Lung (tissue), 12 donors: ENCODE measurements around the gene MRPS25. TPM values are rescaled to one million over a fixed set of nuclear protein-coding genes. Genes with fewer than 3 reads are reported as not detected.

Experiments
- ATAC-seq: fragments of 200-7000 bp; cut with Tn5 transposase; one replicate; pipeline ENCODE4 v1.9.1; 2020; ENCODE audit warnings: moderate number of reproducible peaks; ENCODE audit not compliant: insufficient read depth, low FRiP score
- DNase-seq, 3 donors: peaks; one replicate each; pipeline ENCODE4 v3.0.0-alpha.2; 2013 to 2017
- H3K27ac ChIP-seq, 2 donors: one replicate each; pipeline ENCODE4 v1.5.1; 2013; ENCODE audit warnings: mild to moderate bottlenecking in 2 of 2, moderate library complexity in 2 of 2, control low read depth in 1 of 2, inconsistent platforms in 1 of 2, low read depth in 1 of 2, low read length in 1 of 2
- H3K27me3 ChIP-seq, 3 donors: one replicate each; pipeline ENCODE4 v1.5.1; 2013; ENCODE audit warnings: low read length in 2 of 3; ENCODE audit not compliant: control insufficient read depth in 3 of 3, insufficient read depth in 3 of 3
- H3K36me3 ChIP-seq, 4 donors: one replicate each; pipeline ENCODE4 v1.5.1; 2013; ENCODE audit warnings: low read length in 4 of 4, mild to moderate bottlenecking in 1 of 4, moderate library complexity in 1 of 4; ENCODE audit not compliant: control insufficient read depth in 4 of 4, insufficient read depth in 4 of 4
- H3K4me1 ChIP-seq, 5 donors: one replicate each; pipeline ENCODE4 v1.5.1; 2013; ENCODE audit warnings: low read length in 5 of 5, mild to moderate bottlenecking in 2 of 5, moderate library complexity in 1 of 5; ENCODE audit not compliant: control insufficient read depth in 5 of 5, insufficient read depth in 5 of 5
- H3K4me3 ChIP-seq: one replicate; pipeline ENCODE4 v1.5.1; 2013; ENCODE audit warnings: mild to moderate bottlenecking, control low read depth, moderate library complexity
- H3K9ac ChIP-seq, 2 donors: one replicate each; pipeline ENCODE4 v1.5.1; 2013; ENCODE audit warnings: low read length in 2 of 2, control low read depth in 1 of 2; ENCODE audit not compliant: insufficient read depth in 1 of 2
- H3K9me3 ChIP-seq, 4 donors: one replicate each; pipeline ENCODE4 v1.5.1; 2013; ENCODE audit warnings: low read length in 3 of 4, mild to moderate bottlenecking in 1 of 4, moderate library complexity in 1 of 4; ENCODE audit not compliant: control insufficient read depth in 4 of 4, insufficient read depth in 3 of 4
- WGBS, 2 donors: extraction: QIAGEN DNeasy Blood & Tissue Kit; methylation state at CpG; one replicate each; pipeline ENCODE4 v1.1.7; 2013; 5-methylcytosine and 5-hydroxymethylcytosine counted together
- polyA plus RNA-seq, 2 donors: library from polyadenylated mRNA; stranded (reverse); fragments of 200-250 nt; gene quantifications; one replicate each; pipeline ENCODE4 v1.2.1, GENCODE V29; 2013
- total RNA-seq, 2 donors: library from RNA; depleted of rRNA in 1 of 2; stranded (reverse); fragments of >200 nt in 1 of 2; gene quantifications; one replicate each; pipeline ENCODE4 v1.2.1, GENCODE V29; 2014 to 2021
- TF ChIP-seq, protein P1 (sequence below): IDR thresholded peaks from 2 replicates; pipeline ENCODE4 v1.5.1; 2012; ENCODE audit warnings: mild to moderate bottlenecking; ENCODE audit errors: control extremely low read depth, extremely low read depth
- donor health status: control.
- donor health status: control.
- donor health status: Bipolar disorder and iron deficiency.
- donor health status: healthy.
- donor health status: DM: yes; HTN: yes; CAD: no.

MRPS25 gene
- total and polyA plus RNA-seq, 4 donors = 19.9 to 71.5 (median 57.5) TPM

DNA sequence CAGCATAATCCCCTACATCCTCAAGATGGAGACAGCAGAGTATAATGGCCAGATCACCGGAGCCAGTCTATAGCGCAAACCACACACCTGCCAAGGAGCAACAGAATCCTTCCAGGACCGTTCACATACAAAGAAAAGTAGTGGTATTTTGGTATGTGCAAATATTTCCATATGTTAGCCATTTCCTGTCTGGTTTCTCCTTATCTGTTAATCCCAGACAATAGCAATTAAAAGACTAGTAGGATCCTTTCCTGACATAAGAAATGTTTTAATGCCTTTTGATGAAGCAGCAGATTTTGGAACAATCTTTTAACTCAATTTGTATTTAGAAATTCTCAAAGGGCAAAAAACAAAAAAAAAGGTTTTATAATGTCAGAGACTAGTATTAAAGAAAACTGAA, 22.2 kb downstream of the MRPS25 start:
- Histone ChIP-seq H3K27me3 (no peaks in the 10 kb centered on the region), H3K36me3 (peaks cover 26 to 51% (median 40%) of the 10 kb centered on the region in 4 donors), H3K9me3 (no peaks in the 10 kb centered on the region), H3K4me3 (no peak overlapping the region), H3K27ac (no peak overlapping the region), H3K4me1 (peaks cover 2 to 22% (median 11%) of the 10 kb centered on the region in 5 donors), H3K9ac (no peak overlapping the region)
- peak in 2 of 3 donors; percentile 26 to 35 for DNase-seq
- ATAC-seq = no peak
- TF ChIP-seq, protein P1, sequence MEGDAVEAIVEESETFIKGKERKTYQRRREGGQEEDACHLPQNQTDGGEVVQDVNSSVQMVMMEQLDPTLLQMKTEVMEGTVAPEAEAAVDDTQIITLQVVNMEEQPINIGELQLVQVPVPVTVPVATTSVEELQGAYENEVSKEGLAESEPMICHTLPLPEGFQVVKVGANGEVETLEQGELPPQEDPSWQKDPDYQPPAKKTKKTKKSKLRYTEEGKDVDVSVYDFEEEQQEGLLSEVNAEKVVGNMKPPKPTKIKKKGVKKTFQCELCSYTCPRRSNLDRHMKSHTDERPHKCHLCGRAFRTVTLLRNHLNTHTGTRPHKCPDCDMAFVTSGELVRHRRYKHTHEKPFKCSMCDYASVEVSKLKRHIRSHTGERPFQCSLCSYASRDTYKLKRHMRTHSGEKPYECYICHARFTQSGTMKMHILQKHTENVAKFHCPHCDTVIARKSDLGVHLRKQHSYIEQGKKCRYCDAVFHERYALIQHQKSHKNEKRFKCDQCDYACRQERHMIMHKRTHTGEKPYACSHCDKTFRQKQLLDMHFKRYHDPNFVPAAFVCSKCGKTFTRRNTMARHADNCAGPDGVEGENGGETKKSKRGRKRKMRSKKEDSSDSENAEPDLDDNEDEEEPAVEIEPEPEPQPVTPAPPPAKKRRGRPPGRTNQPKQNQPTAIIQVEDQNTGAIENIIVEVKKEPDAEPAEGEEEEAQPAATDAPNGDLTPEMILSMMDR = no peak
- 56 to 74% methylated on average over 3 of the region's 3 CpGs for WGBS, 2 donors

DNA sequence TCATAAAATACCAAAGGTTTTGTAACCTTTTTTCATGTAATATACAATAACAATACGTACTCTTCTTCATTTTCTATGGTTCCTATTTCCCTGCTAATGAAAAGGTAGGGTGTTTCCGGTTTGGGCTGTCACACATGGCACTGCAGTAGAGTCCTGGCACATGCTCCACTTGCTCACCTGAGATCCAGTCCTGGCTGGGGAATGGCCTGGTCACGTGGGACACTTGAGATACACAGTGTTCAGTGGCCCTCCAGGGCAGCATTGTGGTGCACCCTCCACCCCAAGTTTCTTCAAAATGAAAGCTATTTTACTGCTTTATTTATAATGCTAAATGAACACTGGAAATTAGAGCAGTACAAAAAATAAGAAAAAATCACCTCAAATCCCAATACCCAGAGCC, 23.2 kb downstream of the MRPS25 start:
- TF ChIP-seq, protein P1 = no peak
- Histone ChIP-seq H3K4me1 (peaks cover 2 to 22% (median 11%) of the 10 kb centered on the region in 5 donors), H3K27me3 (no peaks in the 10 kb centered on the region), H3K4me3 (no peak overlapping the region), H3K27ac (no peak overlapping the region), H3K9ac (no peak overlapping the region), H3K36me3 (peaks cover 26 to 46% (median 41%) of the 10 kb centered on the region in 4 donors), H3K9me3 (no peaks in the 10 kb centered on the region)
- no peak for DNase-seq
- 82% methylated on average over 3 of the region's 3 CpGs for WGBS, 2 donors
- ATAC-seq = peak; percentile 33

DNA sequence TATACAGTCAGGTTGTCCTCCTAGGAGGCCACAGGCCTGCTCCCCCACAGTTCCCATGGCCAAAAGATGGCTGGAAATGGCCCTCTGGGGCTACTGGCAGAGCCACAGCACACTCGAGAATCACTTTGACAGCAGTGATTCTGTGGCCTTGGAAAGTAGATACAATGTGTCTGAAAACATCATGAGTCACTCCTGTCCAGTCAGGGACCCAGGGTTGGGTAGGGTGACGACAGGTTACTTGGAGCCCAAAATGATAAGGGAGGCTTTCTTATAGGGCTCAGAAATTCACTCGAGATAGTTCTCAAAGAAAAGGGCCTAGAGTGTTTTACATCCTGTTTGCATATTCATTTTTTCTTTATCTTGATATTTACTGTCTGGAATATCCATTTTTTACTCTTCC, 24.3 kb downstream of the MRPS25 start:
- no peak for DNase-seq
- no peaks in the 10 kb centered on the region for H3K9me3 ChIP-seq
- peak overlapping the region in 1 of 2 donors; percentile 43 for H3K27ac ChIP-seq
- H3K36me3 ChIP-seq = peaks cover 21 to 46% (median 41%) of the 10 kb centered on the region in 4 donors
- H3K4me1 ChIP-seq = peaks cover 2 to 22% (median 11%) of the 10 kb centered on the region in 5 donors
- TF ChIP-seq, protein P1 = no peak
- H3K4me3 ChIP-seq = no peak overlapping the region
- WGBS, 2 donors = 83 to 88% methylated on average over 3 of the region's 3 CpGs
- no peaks in the 10 kb centered on the region for H3K27me3 ChIP-seq
- H3K9ac ChIP-seq = no peak overlapping the region
- ATAC-seq = no peak

DNA sequence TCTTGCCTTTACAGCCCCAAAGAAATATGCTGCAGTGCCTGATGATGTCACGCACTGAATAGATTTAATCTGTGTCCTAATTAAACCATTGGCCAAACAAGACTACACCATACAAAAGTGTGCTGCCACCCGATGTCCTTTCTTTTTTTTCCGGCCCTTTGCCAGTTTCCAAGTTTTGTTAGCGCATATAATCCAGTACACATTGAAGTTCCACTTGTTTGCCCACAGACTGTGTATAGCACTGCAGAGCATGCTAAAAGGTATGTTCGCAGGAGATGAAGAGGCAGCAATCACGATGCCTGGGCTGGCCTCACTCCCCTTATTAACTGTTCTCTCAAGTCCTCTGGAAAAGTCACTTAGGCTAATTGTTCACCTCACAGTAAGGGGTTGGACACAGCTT, 26.8 kb downstream of the MRPS25 start:
- no peak overlapping the region for H3K9ac ChIP-seq
- H3K36me3 ChIP-seq = peaks cover 21 to 46% (median 34%) of the 10 kb centered on the region in 4 donors
- peaks cover 2 to 20% (median 9%) of the 10 kb centered on the region in 5 donors for H3K4me1 ChIP-seq
- H3K9me3 ChIP-seq = no peaks in the 10 kb centered on the region
- 90 to 95% methylated on average over 6 of the region's 6 CpGs for WGBS, 2 donors
- TF ChIP-seq, protein P1 = no peak
- no peaks in the 10 kb centered on the region for H3K27me3 ChIP-seq
- no peak for ATAC-seq
- DNase-seq = no peak
- H3K4me3 ChIP-seq = no peak overlapping the region
- no peak overlapping the region for H3K27ac ChIP-seq
